ENCODE results near the gene PAEP. TPM values are rescaled to one million over a fixed set of nuclear protein-coding genes. Genes with fewer than 3 reads are reported as not detected.
A peak's percentile ranks its signal among the peaks of the same experiment; 100 is the strongest.

Gene PAEP
- total RNA-seq, 1 experiment from 2014 or later, result not detected

GRCh38 chr9:135551031-135551430 is 10.5 kb upstream of the PAEP start:
- no peak for DNase-seq (ENCODE audit: low spot score)

GRCh38 chr9:135551456-135551855 is 10.1 kb upstream of the PAEP start:
- DNase-seq (ENCODE audit: low spot score), result no peak

- no peak for DNase-seq (ENCODE audit: low spot score)
Measured at GRCh38 chr9:135552021-135552697, 9.4 kb upstream of the PAEP start.

GRCh38 chr9:135552698-135553171 is 8.8 kb upstream of the PAEP start:
- no peak for DNase-seq (ENCODE audit: low spot score)

GRCh38 chr9:135554718-135555117 is 6.8 kb upstream of the PAEP start:
- DNase-seq (ENCODE audit: low spot score), result no peak

GRCh38 chr9:135555203-135555602 is 6.4 kb upstream of the PAEP start:
- DNase-seq (ENCODE audit: low spot score), result no peak

GRCh38 chr9:135555910-135556309 is 5.6 kb upstream of the PAEP start:
- no peak for DNase-seq (ENCODE audit: low spot score)

GRCh38 chr9:135559606-135560005 is 1.9 kb upstream of the PAEP start:
- no peak for DNase-seq (ENCODE audit: low spot score)

- DNase-seq (ENCODE audit: low spot score), result no peak
Measured at GRCh38 chr9:135562235-135562745, 734 bp downstream of the PAEP start.

- DNase-seq (ENCODE audit: low spot score), result no peak
Measured at GRCh38 chr9:135563039-135563476, 1.5 kb downstream of the PAEP start.

GRCh38 chr9:135563858-135564257 is 2.3 kb downstream of the PAEP start:
- DNase-seq (ENCODE audit: low spot score), result no peak

- DNase-seq (ENCODE audit: low spot score), result no peak
Measured at GRCh38 chr9:135565141-135565628, 3.6 kb downstream of the PAEP start.

- DNase-seq (ENCODE audit: low spot score), result no peak
Measured at GRCh38 chr9:135565636-135566035, 4.1 kb downstream of the PAEP start.

GRCh38 chr9:135566552-135566951 is 5.0 kb downstream of the PAEP start:
- peak; percentile 9 for DNase-seq (ENCODE audit: low spot score)

- DNase-seq (ENCODE audit: low spot score), result no peak
Measured at GRCh38 chr9:135567311-135567710, 5.8 kb downstream of the PAEP start.

- DNase-seq (ENCODE audit: low spot score), result no peak
Measured at GRCh38 chr9:135568026-135568425, 6.5 kb downstream of the PAEP start.

GRCh38 chr9:135570456-135570855 is 8.9 kb downstream of the PAEP start:
- no peak for DNase-seq (ENCODE audit: low spot score)

GRCh38 chr9:135572233-135572632 is 10.7 kb downstream of the PAEP start:
- no peak for DNase-seq (ENCODE audit: low spot score)

- no peak for DNase-seq (ENCODE audit: low spot score)
Measured at GRCh38 chr9:135573124-135573523, 11.6 kb downstream of the PAEP start.

GRCh38 chr9:135574331-135574730 is 12.8 kb downstream of the PAEP start:
- DNase-seq (ENCODE audit: low spot score), result no peak

GRCh38 chr9:135574943-135575342 is 13.4 kb downstream of the PAEP start:
- no peak for DNase-seq (ENCODE audit: low spot score)

- no peak for DNase-seq (ENCODE audit: low spot score)
Measured at GRCh38 chr9:135575995-135576631, 14.6 kb downstream of the PAEP start.

GRCh38 chr9:135577256-135577655 is 15.7 kb downstream of the PAEP start:
- DNase-seq (ENCODE audit: low spot score), result no peak

Data from HT-29 (cell line).